Liver (tissue), 9 donors: ENCODE results near the gene SYCN. TPM values are rescaled to one million over a fixed set of nuclear protein-coding genes. Genes with fewer than 3 reads are reported as not detected.

Experiments used
- DNase-seq: peaks from one replicate; pipeline ENCODE4 v3.0.0-alpha.2; 2017; ENCODE audit warnings: low spot score
- H3K27ac ChIP-seq, 2 donors: one replicate each; pipeline ENCODE4 v1.7.0; 2013; ENCODE audit warnings: inconsistent platforms in 2 of 2, low read length in 2 of 2, control low read depth in 1 of 2, low read depth in 1 of 2, mild to moderate bottlenecking in 1 of 2
- H3K27me3 ChIP-seq, 4 donors: one replicate each; pipeline versions ENCODE4 v1.6.1 to v1.7.0; 2013; ENCODE audit warnings: low read length in 3 of 4, inconsistent platforms in 1 of 4, mild to moderate bottlenecking in 1 of 4, moderate library complexity in 1 of 4; ENCODE audit not compliant: control insufficient read depth in 4 of 4, insufficient read depth in 4 of 4
- H3K36me3 ChIP-seq, 4 donors: one replicate each; pipeline versions ENCODE4 v1.6.1 to v1.7.0; 2013; ENCODE audit warnings: low read length in 3 of 4, mild to moderate bottlenecking in 3 of 4, low read depth in 1 of 4, moderate library complexity in 1 of 4; ENCODE audit not compliant: control insufficient read depth in 4 of 4, insufficient read depth in 3 of 4
- H3K4me1 ChIP-seq, 4 donors: one replicate each; pipeline versions ENCODE4 v1.6.1 to v1.7.0; 2013; ENCODE audit warnings: low read length in 3 of 4, mild to moderate bottlenecking in 3 of 4, moderate library complexity in 1 of 4; ENCODE audit not compliant: control insufficient read depth in 4 of 4, insufficient read depth in 4 of 4
- H3K4me3 ChIP-seq, 3 donors: one replicate each; pipeline versions ENCODE4 v1.6.1 to v1.7.0; 2013; ENCODE audit warnings: low read length in 3 of 3, control low read depth in 1 of 3, low read depth in 1 of 3, mild to moderate bottlenecking in 1 of 3
- H3K9ac ChIP-seq, 2 donors: one replicate each; pipeline ENCODE4 v1.7.0; 2013; ENCODE audit warnings: low read length in 2 of 2, mild to moderate bottlenecking in 2 of 2, moderate library complexity in 2 of 2, control low read depth in 1 of 2, low read depth in 1 of 2
- H3K9me3 ChIP-seq, 4 donors: one replicate each; pipeline versions ENCODE4 v1.6.1 to v1.7.0; 2013; ENCODE audit warnings: low read length in 3 of 4; ENCODE audit not compliant: control insufficient read depth in 4 of 4
- ATF3 ChIP-seq: IDR thresholded peaks from 2 replicates; pipeline ENCODE4 v1.6.1; 2016; ENCODE audit warnings: antibody characterized with exemption
- CTCF ChIP-seq: fragments of 150-350 bp; IDR thresholded peaks from 2 replicates; pipeline ENCODE4 v1.5.1; 2017; ENCODE audit warnings: improper control_type of control experiment, low read depth, low read length; ENCODE audit not compliant: missing input control
- EGR1 ChIP-seq, 2 donors: IDR thresholded peaks; 2 replicates each; pipeline ENCODE4 v1.6.1; 2016 to 2018; ENCODE audit warnings: antibody characterized with exemption in 2 of 2, low read depth in 2 of 2
- FOXA1 ChIP-seq: IDR thresholded peaks from 2 replicates; pipeline ENCODE4 v1.6.1; 2016; ENCODE audit warnings: antibody characterized with exemption
- FOXA2 ChIP-seq: IDR thresholded peaks from 2 replicates; pipeline ENCODE4 v1.6.1; 2016; ENCODE audit warnings: antibody characterized with exemption
- GABPA ChIP-seq, 2 donors: IDR thresholded peaks in 1 of 2; conservative IDR thresholded peaks in 1 of 2; 2 replicates each; pipeline ENCODE4 v1.6.1; 2016; ENCODE audit warnings: antibody characterized with exemption in 2 of 2, mild to moderate bottlenecking in 1 of 2, moderate library complexity in 1 of 2
- HNF4A ChIP-seq, 2 donors: conservative IDR thresholded peaks; 2 replicates each; pipeline ENCODE4 v1.6.1; 2016; ENCODE audit warnings: antibody characterized with exemption in 2 of 2, mild to moderate bottlenecking in 2 of 2
- HNF4G ChIP-seq: IDR thresholded peaks from 2 replicates; pipeline ENCODE4 v1.6.1; 2016; ENCODE audit warnings: antibody characterized with exemption
- JUND ChIP-seq, 2 donors: IDR thresholded peaks; 2 replicates each; pipeline ENCODE4 v1.6.1; 2016; ENCODE audit warnings: antibody characterized with exemption in 2 of 2
- MAX ChIP-seq: IDR thresholded peaks from 2 replicates; pipeline ENCODE4 v1.6.1; 2016; ENCODE audit warnings: antibody characterized with exemption
- NR2F2 ChIP-seq: IDR thresholded peaks from 2 replicates; pipeline ENCODE4 v1.6.1; 2016; ENCODE audit warnings: antibody characterized with exemption
- RAD21 ChIP-seq, 2 donors: IDR thresholded peaks; 2 replicates each; pipeline ENCODE4 v1.6.1; 2016; ENCODE audit warnings: antibody characterized with exemption in 2 of 2, mild to moderate bottlenecking in 2 of 2
- REST ChIP-seq: IDR thresholded peaks from 2 replicates; pipeline ENCODE4 v1.6.1; 2016; ENCODE audit warnings: antibody characterized with exemption, mild to moderate bottlenecking
- RXRA ChIP-seq, 2 donors: IDR thresholded peaks; 2 replicates each; pipeline ENCODE4 v1.6.1; 2017 to 2018; ENCODE audit warnings: antibody characterized with exemption in 2 of 2, mild to moderate bottlenecking in 1 of 2
- SP1 ChIP-seq: IDR thresholded peaks from 2 replicates; pipeline ENCODE4 v1.6.1; 2018; ENCODE audit warnings: antibody characterized with exemption, mild to moderate bottlenecking
- TAF1 ChIP-seq: conservative IDR thresholded peaks from 2 replicates; pipeline ENCODE4 v1.6.1; 2016; ENCODE audit warnings: antibody characterized with exemption, mild to moderate bottlenecking
- YY1 ChIP-seq: IDR thresholded peaks from 2 replicates; pipeline ENCODE4 v1.6.1; 2016; ENCODE audit warnings: antibody characterized with exemption, mild to moderate bottlenecking
- ZBTB33 ChIP-seq: IDR thresholded peaks from 2 replicates; pipeline ENCODE4 v1.6.1; 2016; ENCODE audit warnings: antibody characterized with exemption
- WGBS: extraction: QIAGEN DNeasy Blood & Tissue Kit; methylation state at CpG from one replicate; pipeline ENCODE4 v1.1.7; 2013; 5-methylcytosine and 5-hydroxymethylcytosine counted together
- polyA plus RNA-seq, 2 donors: library from polyadenylated mRNA; stranded (reverse) in 1 of 2; unstranded in 1 of 2; fragments of 200-250 nt in 1 of 2; fragments of >200 nt in 1 of 2; fragmentation: Nextera tagmentation in 1 of 2; extraction: Ambion mirVana in 1 of 2; gene quantifications; one replicate each; pipeline versions ENCODE4 v1.2.1 to v1.2.3, GENCODE V29; 2013 to 2015
- total RNA-seq, 2 donors: library from RNA; depleted of rRNA; stranded (reverse); fragments of >200 nt; gene quantifications; one replicate each; pipeline ENCODE4 v1.2.3, GENCODE V29; 2014
- donor health status: healthy.
- donor health status: healthy.
- donor health status: healthy.
- donor health status: healthy.
- donor health status: healthy.

Gene SYCN
- total and polyA plus RNA-seq, 4 donors: not detected

- Histone ChIP-seq H3K27me3 (no peaks in the 10 kb centered on the region), H3K4me3 (no peak overlapping the region), H3K27ac (peak overlapping the region in 1 of 2 donors; percentile 35), H3K36me3 (no peaks in the 10 kb centered on the region), H3K4me1 (peaks cover 21 to 57% (median 44%) of the 10 kb centered on the region in 4 donors), H3K9me3 (no peaks in the 10 kb centered on the region), H3K9ac (no peak overlapping the region)
- WGBS: 57% methylated on average over 24 of the region's 24 CpGs
- TF ChIP-seq SP1 (no peak), YY1 (no peak), GABPA (IDR thresholded peaks at IDR 0.05 in 1 of 2, conservative IDR thresholded peaks at IDR 0.05 in 1 of 2) (no peak), NR2F2 (no peak), CTCF (no peak), ZBTB33 (no peak), HNF4A (conservative IDR thresholded peaks at IDR 0.05) (no peak), HNF4G (no peak), RXRA (IDR thresholded peaks at IDR 0.05) (no peak), EGR1 (IDR thresholded peaks at IDR 0.05; ENCODE audit: low read depth in 2 of 2) (no peak), MAX (no peak), REST (no peak), ATF3 (no peak), FOXA2 (no peak), FOXA1 (no peak), RAD21 (IDR thresholded peaks at IDR 0.05) (no peak), TAF1 (no peak), JUND (IDR thresholded peaks at IDR 0.05) (no peak)
- peak; percentile 58 for DNase-seq
These were observed 47.5 kb downstream of the SYCN start for GRCh38 chr19:39156326-39157230.
